A673 (cell line): Measurements from ENCODE around the gene PKM. TPM values are rescaled to one million over a fixed set of nuclear protein-coding genes. Genes with fewer than 3 reads are reported as not detected.
A peak's percentile ranks its signal among the peaks of the same experiment; 100 is the strongest.

Experiments used
- BruUV-seq: library from RNA; stranded (reverse); fragments of 400-500 nt; replicated peaks from 2 replicates; lab custom pipeline; 2021; lab: Mats Ljungman, UMichigan
- CTCF ChIA-PET: fragments of 300-600 bp; sonication (Branson Sonifier 250); formaldehyde crosslinking; loops from one replicate; lab custom pipeline; 2022; ENCODE audit warnings: antibody characterized with exemption; lab: Charles Lee
- POLR2A ChIA-PET: fragments of 300-600 bp; sonication (Branson Sonifier 250); formaldehyde crosslinking; loops from one replicate; lab custom pipeline; 2022; ENCODE audit warnings: antibody characterized with exemption; ENCODE audit not compliant: low non-redundant PET; lab: Charles Lee
- DNase-seq: peaks from one replicate; pipeline ENCODE4 v3.0.0-alpha.2; 2015; ENCODE audit warnings: low spot score
- H3K27ac ChIP-seq: fragments of 200-600 bp; sonication (generic); 2 replicates; pipeline ENCODE4 v1.5.1; 2016; ENCODE audit warnings: mixed run types, low read depth, mild to moderate bottlenecking, mixed read lengths, antibody characterized with exemption, low read length; ENCODE audit not compliant: poor library complexity, severe bottlenecking
- H3K27me3 ChIP-seq: fragments of 200-600 bp; sonication (generic); replicated peaks from 2 replicates; pipeline ENCODE4 v1.6.1; 2017; ENCODE audit warnings: mixed run types, low read depth, mild to moderate bottlenecking, mixed read lengths, antibody characterized with exemption, low read length; ENCODE audit not compliant: insufficient read depth, poor library complexity
- H3K36me3 ChIP-seq: fragments of 200-600 bp; sonication (generic); 2 replicates; pipeline ENCODE4 v1.6.1; 2016; ENCODE audit warnings: mixed run types, mild to moderate bottlenecking, mixed read lengths, antibody characterized with exemption, low read length; ENCODE audit not compliant: insufficient read depth, poor library complexity, severe bottlenecking
- H3K4me1 ChIP-seq: fragments of 200-600 bp; sonication (generic); 2 replicates; pipeline ENCODE4 v1.6.1; 2017; ENCODE audit warnings: mixed run types, mild to moderate bottlenecking, mixed read lengths, antibody characterized with exemption, low read length; ENCODE audit not compliant: insufficient read depth, poor library complexity, severe bottlenecking
- H3K4me3 ChIP-seq: fragments of 200-600 bp; sonication (generic); 2 replicates; pipeline ENCODE4 v1.5.1; 2016; ENCODE audit warnings: low read depth, mixed run types, mild to moderate bottlenecking, mixed read lengths, low read length; ENCODE audit not compliant: poor library complexity, severe bottlenecking
- H3K9me3 ChIP-seq: fragments of 200-600 bp; sonication (generic); 2 replicates; pipeline ENCODE4 v1.6.1; 2016; ENCODE audit warnings: mixed run types, low read depth, mild to moderate bottlenecking, mixed read lengths, antibody characterized with exemption, low read length; ENCODE audit not compliant: poor library complexity, severe bottlenecking
- EZH2 ChIP-seq: fragments of 200-600 bp; sonication (generic); IDR thresholded peaks from 2 replicates; pipeline ENCODE4 v1.6.1; 2017; ENCODE audit warnings: borderline replicate concordance, low read depth, mild to moderate bottlenecking, mixed read lengths, antibody characterized with exemption, low read length; ENCODE audit not compliant: poor library complexity, severe bottlenecking
- intact Hi-C: fragments of 100-400 bp; cut with micrococcal nuclease; formaldehyde crosslinking; loops from one replicate; pipeline ENCODE4 v1.10.0; 2022; ENCODE audit not compliant: unreplicated experiment
- total RNA-seq: library from RNA; stranded (reverse); gene quantifications from 2 replicates; pipeline ENCODE4 v1.2.3, GENCODE V29; 2021
- TF ChIP-seq, protein P1 (sequence below): fragments of 300-800, 200-600 bp; sonication (generic); conservative IDR thresholded peaks from 2 replicates; pipeline ENCODE4 v1.5.1; 2017; ENCODE audit warnings: low read depth, mild to moderate bottlenecking, antibody characterized with exemption, low read length, moderate library complexity, mixed read lengths

The PKM gene
- total RNA-seq, 1 experiment from 2014 or later = 1,955 TPM

DNA sequence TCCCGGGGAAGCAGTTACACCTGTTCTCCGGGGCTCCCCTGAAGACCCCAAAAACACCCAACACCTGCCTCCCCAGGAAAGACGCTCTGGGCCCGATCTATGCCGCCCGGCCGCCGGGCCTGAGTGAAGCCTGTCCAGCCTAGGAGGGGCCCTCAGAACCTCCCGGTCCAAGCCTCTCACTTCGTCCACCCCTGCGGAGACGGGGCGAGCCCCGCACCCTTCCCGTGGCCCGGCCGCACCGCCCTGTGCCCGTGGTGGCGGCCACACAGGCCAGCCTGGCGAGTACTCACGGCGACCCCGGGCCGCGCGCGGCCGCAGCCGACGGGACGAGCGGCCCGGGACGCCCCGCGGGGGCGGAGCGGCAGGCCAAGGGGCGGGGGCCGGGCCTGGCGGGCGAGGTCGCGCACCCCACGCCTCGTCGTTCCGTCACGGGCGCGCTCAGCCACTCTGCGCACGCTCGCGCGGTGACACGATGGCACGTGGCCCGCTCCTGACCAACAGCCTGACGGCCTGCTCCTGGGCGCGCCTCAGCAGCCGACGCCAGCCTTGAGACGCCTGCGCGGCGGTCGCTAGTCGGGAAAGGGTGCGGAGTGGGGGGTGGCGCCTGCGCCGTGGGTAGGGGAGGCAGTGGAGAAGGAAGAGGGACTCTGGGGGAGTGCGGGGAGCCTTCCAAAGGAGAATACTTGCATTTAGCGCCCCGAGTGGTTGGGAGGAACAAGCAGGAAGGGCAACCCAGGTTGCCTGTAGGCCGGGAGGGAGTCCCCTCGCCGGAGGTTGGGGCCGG, 41.4 kb upstream of the PKM start, which contains the start of gene PARP6:
TSS of gene PARP6 (minus strand) at position 342 of the 784 bp plus-strand sequence. CDS start 5,077 bp downstream, outside the sequence.
- peak within 1 kb of the TSS; percentile 90 for H3K27ac ChIP-seq
- ChIA-PET POLR2A (no interaction called here), CTCF (no interaction called here)
- peaks cover 20% of the 10 kb centered on the region for H3K36me3 ChIP-seq
- no peaks in the 10 kb centered on the region for H3K27me3 ChIP-seq
- peaks cover 13% of the 10 kb centered on the region for H3K4me1 ChIP-seq
- peak; percentile 99 for DNase-seq
- BruUV-seq = no TSS peak
- H3K9me3 ChIP-seq = no peaks in the 10 kb centered on the region
- intact Hi-C loops = no loop called here
- no peak for TF ChIP-seq EZH2
- TF ChIP-seq, protein P1, sequence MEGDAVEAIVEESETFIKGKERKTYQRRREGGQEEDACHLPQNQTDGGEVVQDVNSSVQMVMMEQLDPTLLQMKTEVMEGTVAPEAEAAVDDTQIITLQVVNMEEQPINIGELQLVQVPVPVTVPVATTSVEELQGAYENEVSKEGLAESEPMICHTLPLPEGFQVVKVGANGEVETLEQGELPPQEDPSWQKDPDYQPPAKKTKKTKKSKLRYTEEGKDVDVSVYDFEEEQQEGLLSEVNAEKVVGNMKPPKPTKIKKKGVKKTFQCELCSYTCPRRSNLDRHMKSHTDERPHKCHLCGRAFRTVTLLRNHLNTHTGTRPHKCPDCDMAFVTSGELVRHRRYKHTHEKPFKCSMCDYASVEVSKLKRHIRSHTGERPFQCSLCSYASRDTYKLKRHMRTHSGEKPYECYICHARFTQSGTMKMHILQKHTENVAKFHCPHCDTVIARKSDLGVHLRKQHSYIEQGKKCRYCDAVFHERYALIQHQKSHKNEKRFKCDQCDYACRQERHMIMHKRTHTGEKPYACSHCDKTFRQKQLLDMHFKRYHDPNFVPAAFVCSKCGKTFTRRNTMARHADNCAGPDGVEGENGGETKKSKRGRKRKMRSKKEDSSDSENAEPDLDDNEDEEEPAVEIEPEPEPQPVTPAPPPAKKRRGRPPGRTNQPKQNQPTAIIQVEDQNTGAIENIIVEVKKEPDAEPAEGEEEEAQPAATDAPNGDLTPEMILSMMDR = peak; percentile 77
- peak within 1 kb of the TSS; percentile 93 for H3K4me3 ChIP-seq

DNA sequence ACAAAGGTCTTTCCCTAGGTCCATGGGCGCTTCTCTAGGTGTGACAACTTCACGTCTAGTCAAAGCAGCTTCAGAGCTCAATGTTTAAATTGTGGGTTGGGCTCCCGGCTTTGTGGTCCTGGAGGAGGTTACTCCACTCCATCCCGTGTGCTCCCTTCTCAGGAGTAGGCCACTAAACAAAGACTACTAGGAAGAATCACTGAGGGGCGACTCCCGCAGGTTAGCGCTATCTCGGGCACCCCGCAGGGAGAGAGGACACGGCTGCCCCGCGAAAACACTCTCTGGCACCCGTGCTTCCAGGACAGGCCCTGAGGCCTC, 40.9 kb upstream of the PKM start:
- TF ChIP-seq EZH2 = no peak
- TF ChIP-seq, protein P1 = no peak
- Histone ChIP-seq H3K27ac (peak overlapping the region; percentile 90), H3K4me3 (peak overlapping the region; percentile 93), H3K4me1 (peaks cover 13% of the 10 kb centered on the region), H3K36me3 (peaks cover 26% of the 10 kb centered on the region), H3K27me3 (no peaks in the 10 kb centered on the region), H3K9me3 (no peaks in the 10 kb centered on the region)
- POLR2A ChIA-PET = no interaction called here
- no TSS peak for BruUV-seq
- DNase-seq = peak; percentile 26
- intact Hi-C loops = no loop called here
- CTCF ChIA-PET = no interaction called here

DNA sequence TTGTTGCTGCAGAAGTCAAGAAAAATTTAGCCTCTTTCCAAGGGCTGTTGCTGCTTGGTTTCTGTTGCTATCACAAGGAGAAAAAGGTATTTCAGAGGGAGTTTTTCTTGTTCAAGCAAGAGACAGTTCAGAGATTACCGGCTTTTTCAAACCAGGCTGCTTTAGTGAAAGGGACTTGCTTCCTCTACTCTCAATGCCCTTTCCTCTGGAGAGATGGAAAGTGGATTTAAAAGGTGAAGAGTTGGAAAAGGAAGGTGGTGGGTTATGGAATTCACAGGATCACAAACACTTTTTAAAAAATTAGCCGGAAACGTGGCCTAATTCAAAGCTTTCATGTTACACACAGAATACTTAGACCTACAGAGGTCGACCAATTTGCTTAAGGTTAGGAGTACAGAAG, 40.2 kb upstream of the PKM start:
- CTCF ChIA-PET = no interaction called here
- H3K27ac ChIP-seq = no peak overlapping the region
- H3K4me3 ChIP-seq = peak overlapping the region; percentile 93
- POLR2A ChIA-PET = no interaction called here
- peaks cover 32% of the 10 kb centered on the region for H3K36me3 ChIP-seq
- intact Hi-C loops = no loop called here
- no peaks in the 10 kb centered on the region for H3K27me3 ChIP-seq
- no peak for TF ChIP-seq EZH2
- TF ChIP-seq, protein P1 = no peak
- no peaks in the 10 kb centered on the region for H3K9me3 ChIP-seq
- BruUV-seq = TSS peak; percentile 49
- H3K4me1 ChIP-seq = peaks cover 13% of the 10 kb centered on the region
- DNase-seq = no peak
